Fibroblast of the conjunctiva (primary cell): ENCODE data around the gene ANKRD7.
"Not testable (repeated sequence)": the region's sequence is repeated elsewhere in the genome, so short reads cannot be mapped to it uniquely, and the experiment has no call there.

ENCODE experiments used
- DNase-seq: peaks from one replicate; pipeline ENCODE4 v3.0.0-alpha.2; 2010; ENCODE audit warnings: low read depth

The ANKRD7 gene

DNA sequence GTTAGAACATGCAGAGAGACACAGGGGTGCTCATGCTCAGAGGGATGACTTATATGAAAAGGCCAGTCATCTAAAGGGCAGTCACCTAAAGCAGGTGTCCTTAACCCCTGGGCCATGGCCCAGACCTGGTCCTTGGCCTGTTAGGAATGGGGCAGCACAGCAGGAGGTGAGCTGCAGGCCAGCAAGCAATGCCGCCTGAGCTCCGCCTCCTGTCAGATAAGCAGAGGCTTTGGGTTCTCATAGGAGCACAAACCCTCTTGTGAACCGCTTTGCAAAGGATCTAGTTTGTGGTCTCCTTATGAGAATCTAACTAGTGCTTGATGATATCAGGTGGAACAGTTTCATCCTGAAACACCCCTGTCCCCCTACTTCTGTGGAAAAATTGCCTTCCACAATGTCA is 14.5 kb downstream of the ANKRD7 start:
- no peak for DNase-seq

DNA sequence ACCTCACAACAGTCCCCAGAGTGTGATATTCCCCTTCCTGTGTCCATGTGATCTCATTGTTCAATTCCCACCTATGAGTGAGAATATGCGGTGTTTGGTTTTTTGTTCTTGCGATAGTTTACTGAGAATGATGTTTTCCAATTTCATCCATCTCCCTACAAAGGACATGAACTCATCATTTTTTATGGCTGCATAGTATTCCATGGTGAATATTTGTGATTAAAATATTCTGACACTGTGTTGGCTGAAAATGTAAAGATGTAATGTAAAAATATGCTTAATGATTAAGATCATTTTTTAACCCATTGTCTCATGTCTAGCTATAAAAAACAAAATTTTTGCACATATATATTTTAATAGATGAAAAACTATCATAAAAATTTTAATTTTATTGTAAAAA is 15.8 kb downstream of the ANKRD7 start:
- DNase-seq: not testable (repeated sequence)

DNA sequence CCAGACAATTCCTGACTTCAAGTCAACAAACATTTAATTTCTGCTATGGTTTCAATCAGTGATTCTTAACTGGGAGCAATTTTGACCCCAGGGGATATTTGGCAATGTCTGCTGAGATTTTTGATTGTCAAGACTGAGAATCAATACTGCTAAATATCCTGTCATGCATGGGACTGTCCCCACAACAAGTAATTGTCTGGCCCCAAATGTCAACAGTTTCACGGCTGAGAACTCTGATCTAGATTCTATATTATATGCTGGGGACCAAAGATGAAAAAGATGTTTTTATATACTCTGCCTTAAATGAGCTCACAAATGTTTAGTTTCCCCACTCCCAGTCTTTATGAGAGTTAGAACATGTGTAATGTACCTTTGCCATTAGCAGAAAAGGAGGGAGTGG is 19.2 kb downstream of the ANKRD7 start:
- no peak for DNase-seq

DNA sequence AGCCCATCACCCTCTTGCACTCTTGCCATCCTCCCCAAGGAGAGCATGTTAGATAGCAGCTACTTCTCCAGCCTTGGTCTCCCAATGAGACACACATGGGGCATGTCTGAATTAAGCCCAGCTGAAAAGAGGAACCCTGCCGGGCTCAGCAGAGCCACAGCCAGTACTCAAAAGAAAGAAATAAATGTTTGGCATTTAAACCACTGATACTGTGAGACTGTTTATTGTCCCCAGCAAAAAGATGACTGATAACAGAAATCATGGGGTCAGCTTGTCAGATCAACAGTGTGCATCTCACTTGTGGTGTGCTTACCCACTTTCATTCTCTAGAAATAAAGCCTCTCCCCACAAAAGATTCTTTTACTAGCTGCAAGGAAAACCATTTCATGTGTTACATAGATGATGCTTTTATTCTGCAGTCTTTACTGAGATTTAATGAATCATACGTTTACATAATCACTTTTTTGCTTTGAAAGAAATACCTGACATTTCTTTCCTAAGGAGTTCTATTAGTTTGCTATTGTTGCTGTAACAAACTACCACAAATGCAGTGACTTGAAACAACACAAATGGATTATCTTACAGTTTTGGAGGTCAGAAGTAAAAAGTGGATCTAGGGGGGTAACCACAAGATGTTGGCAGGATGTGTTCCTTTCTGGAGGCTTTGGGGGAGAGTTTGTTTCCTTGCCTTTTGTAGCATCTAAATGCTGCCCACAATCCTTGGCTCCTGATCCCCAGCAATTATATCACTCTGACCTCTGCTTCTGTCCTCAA is 20.9 kb downstream of the ANKRD7 start:
- no peak for DNase-seq

DNA sequence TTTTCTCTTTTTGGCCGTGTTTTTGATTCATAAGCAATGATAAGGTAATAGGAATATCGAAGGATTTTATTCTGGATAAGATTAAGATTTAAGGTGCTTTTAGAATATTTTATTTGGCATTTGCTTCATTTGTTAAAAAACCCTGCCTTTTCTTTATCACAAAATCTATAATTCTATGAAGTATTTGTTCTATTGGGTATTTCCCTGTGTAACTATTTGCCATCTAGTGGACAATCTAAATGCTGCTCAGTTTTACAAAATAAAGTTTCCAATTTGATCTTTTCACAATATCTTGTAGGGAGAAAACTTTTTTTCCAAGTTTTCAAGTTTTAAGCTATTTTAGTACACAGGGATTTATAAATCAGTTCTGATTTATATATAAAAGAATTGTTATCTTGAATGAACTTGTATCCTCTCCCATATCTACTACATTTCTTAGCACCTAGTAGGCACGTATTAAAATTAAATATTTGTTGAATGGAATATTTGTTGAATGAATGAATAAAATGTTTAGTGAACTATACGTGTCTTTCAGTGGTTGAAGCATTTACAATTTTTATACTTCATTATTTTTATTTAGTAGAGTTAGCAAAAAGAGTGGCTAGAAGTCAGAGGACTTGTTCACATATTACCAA is 26.5 kb downstream of the ANKRD7 start:
- DNase-seq: no peak

DNA sequence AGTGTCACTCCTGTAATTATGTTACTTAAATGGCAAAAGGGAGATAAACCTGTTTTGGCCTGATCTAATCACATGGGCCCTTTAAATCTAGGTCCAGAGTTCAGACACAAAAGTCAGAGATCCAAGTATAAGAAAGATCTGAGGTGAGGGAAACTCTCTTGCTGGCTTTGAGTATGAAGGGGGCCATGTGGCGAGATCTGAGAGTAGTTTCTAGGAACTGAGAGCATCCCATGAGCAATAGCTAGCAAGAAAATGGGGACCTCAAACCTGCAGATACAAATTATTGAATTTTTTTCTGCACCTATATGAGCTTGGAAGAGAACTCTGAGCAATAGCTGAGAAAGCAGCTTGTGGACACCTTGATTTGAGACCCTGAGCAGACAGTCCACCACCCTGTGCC is 27.6 kb downstream of the ANKRD7 start:
- DNase-seq: no peak

DNA sequence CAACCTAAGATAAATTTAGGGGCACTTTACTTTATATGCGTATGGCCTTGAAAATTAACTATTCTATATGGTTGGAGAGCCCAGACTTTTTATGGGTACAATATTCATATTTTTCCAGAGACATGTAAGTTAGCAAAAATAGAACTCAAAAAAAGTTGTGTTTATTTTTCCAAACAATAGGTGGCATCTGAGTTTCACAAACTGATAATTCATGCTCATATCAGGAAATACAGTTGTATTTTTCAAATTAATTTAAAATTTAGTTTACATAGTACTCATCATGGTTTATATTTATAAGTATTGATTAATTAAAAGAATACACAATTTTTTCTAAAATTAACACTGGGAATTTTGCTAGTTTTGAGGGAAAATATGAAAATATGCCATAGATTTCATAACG is 34.6 kb downstream of the ANKRD7 start:
- no peak for DNase-seq

DNA sequence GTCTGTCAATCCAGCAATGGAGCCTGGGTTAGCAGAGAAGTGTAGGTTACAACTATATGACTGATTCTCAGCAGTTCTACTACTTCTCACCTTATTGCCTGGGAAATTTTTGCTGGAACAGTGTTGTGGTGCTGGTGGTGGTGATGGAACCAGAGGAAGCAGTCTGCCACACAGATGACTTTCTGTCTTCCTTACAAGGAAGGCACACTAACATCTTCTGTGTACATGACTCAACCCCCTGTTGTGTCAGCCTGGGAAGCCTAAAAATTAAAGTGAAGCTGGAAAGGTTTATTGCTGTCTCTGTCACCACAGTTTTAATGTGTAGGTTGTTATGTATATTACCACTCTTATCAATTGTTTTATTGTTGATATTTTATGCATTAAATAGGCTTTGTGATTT is 40.3 kb downstream of the ANKRD7 start:
- no peak for DNase-seq

DNA sequence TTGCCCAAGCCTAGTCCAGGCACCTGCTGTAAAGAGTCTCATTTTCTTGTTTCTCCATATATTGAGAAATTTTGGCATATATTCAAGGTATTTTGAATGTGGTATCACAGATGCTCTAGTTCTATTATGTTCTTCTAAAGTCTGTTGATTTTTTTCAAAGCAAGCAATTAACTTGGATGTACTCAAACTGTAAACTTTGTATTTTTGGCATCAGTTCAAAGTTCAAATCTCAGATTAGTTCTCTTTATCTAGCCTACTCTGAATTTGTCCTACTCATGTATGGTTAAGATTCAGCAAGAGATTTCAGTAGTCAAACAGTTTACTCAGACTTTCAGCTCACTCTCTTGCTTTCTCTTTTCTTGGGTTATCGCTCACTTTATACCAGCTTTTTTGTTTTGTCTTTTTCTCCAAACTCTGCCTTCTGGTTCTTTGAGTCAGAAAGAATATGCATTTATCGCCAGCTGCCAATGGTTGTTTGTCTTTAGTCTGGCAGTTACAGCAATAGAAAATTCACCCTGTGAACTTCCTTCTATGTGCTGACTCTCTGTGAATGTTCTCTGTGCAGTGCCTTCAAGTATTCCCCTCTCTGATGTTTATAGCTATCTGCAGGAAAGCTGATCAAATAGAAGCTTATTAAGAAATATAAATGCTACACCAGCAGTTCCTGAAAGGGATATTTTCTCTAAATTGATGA is 56.0 kb downstream of the ANKRD7 start:
- DNase-seq: no peak

DNA sequence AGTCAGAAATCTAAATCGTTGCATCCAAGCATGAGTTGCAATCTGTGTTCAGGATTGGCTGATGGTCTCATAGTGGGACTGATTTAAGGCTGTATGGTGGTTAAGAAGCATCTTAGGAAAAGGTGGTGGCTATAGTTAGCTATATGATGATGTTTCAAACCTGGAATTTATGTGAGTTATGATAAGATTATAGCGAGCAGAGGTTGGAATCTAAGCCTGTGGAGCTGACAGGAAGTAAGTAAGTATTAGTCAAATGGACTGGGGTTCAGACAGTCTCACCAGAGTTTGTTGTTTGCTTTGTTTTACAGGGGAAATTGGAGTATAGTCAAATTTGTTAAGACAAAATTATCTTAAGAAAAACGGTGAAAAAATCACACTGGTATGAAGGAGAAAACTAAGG is 56.7 kb downstream of the ANKRD7 start:
- DNase-seq: no peak

DNA sequence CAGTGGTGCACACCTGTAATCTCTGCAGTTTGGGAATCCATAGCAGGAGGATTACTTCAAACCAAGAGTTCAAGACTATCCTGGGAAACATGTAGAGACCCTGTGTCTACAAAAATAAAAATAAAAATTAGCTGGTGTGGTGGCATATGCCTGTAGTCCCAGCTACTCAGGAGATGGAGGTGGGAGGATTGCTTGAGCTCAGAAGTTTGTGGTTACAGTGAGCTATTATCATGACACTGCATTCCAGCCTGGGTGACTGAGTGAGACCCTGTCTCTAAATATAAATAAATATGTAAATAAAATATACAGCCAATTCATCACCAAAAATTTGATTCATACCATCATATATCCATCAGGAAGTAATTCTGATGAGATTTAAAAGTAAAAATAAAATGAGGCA is 60.9 kb downstream of the ANKRD7 start:
- no peak for DNase-seq

DNA sequence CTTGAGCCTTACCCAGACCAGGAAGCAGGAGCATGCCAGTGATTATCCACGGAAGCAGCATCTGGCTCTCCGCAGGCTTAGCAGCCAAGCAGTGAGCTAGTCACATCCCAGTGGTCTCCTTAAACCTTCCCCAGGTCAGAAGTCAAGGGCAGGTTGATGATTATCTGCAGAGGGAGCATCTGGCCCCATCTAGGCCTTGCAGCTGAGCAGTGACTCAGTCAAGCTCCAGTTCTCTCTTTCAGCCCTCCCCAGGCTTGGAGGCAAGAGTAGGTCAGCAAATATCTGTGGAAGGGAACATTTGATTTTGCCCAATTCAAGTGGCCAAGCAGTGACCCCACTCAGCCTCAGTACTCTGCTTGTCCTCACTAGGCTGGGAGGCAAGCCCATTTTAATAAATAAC is 61.6 kb downstream of the ANKRD7 start:
- no peak for DNase-seq

DNA sequence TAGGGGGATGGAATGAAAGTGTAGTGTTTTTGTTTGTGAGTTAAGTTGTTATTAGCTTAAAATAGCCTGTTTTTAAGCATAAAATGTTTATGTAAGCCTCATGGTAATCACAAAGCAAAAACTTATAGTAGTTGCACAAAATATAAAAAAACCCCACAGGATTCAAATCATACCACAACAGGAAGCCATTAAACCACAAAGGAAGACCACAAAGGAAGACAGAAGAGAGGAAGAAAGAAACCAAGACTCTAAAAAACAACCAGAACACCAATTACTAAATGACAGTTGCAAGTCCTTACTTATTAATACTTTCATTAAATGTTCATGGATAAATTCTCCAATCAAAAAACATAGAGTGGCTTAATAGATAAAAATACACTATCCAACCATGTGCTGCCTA is 63.6 kb downstream of the ANKRD7 start:
- DNase-seq: no peak

DNA sequence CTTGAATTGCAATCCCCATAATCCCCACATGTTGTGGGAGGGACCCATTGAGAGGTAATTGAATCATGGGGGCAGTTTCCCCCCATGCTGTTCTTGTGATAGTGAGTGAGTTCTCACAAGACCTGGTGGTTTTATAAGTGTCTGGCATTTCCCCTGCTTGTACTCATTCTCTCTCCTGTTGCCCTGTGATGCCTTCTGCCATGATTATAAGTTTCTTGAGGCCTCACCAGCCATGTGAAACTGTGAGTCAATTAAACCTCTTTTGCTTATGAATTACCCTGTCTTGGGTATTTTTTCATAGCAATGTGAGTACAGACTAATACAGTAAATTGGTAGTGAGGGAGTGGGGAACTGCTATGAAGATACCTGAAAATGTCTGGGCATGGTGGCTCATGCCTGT is 65.0 kb downstream of the ANKRD7 start:
- no peak for DNase-seq
